ENCODE data around the gene PPP4C.

- TF ChIP-seq CTCF (IDR thresholded peaks at IDR 0.05; ENCODE audit: low read depth, low read length, poor library complexity, severe bottlenecking) (no peak), EZH2phosphoT487 (IDR thresholded peaks at IDR 0.05; ENCODE audit: borderline replicate concordance, low read length) (no peak)
Observed at GRCh38 chr16:30104492-30104891, 28.7 kb downstream of the PPP4C start.

All from DOHH2 (cell line).